OCI-LY1 (cell line): Measurements from ENCODE around the gene KRT80.

Source experiments
- H2AFZ ChIP-seq: fragments of 200-600 bp; sonication (generic), shearing (Covaris generic); 2 replicates; pipeline ENCODE4 v1.6.0; 2014; ENCODE audit warnings: antibody characterized with exemption, mild to moderate bottlenecking, low read length
- H3F3A ChIP-seq: fragments of 200-600 bp; sonication (generic), shearing (Covaris generic); 2 replicates; pipeline ENCODE4 v1.6.0; 2014; ENCODE audit warnings: mild to moderate bottlenecking, antibody characterized with exemption, low read length, moderate library complexity; ENCODE audit not compliant: insufficient read depth
- H3K27ac ChIP-seq: fragments of 200-600 bp; sonication (generic); 2 replicates; pipeline ENCODE4 v1.5.1; 2014; ENCODE audit warnings: low read length, mixed run types, mild to moderate bottlenecking, low read depth; ENCODE audit not compliant: poor library complexity, severe bottlenecking
- H3K27me3 ChIP-seq: fragments of 200-600 bp; sonication (generic); 2 replicates; pipeline ENCODE4 v1.6.0; 2014; ENCODE audit warnings: antibody characterized with exemption, mild to moderate bottlenecking, low read length, moderate library complexity; ENCODE audit not compliant: insufficient read depth
- H3K36me3 ChIP-seq: fragments of 200-600 bp; sonication (generic); 2 replicates; pipeline ENCODE4 v1.6.1; 2014; ENCODE audit warnings: mild to moderate bottlenecking, antibody characterized with exemption, low read length, moderate library complexity, mixed read lengths; ENCODE audit not compliant: insufficient read depth
- H3K4me1 ChIP-seq: fragments of 200-600 bp; sonication (generic); 2 replicates; pipeline ENCODE4 v1.5.1; 2014; ENCODE audit warnings: mild to moderate bottlenecking, low read length, moderate library complexity; ENCODE audit not compliant: insufficient read depth, severe bottlenecking
- H3K4me2 ChIP-seq: fragments of 200-600 bp; sonication (generic), shearing (Covaris generic); 2 replicates; pipeline ENCODE4 v1.6.1; 2014; ENCODE audit warnings: low read length
- H3K4me3 ChIP-seq: fragments of 200-600 bp; sonication (generic); 2 replicates; pipeline ENCODE4 v1.5.1; 2014; ENCODE audit warnings: low read length, low read depth, mild to moderate bottlenecking, mixed read lengths; ENCODE audit not compliant: poor library complexity, severe bottlenecking
- H3K79me2 ChIP-seq: fragments of 200-600 bp; shearing (Covaris generic); 2 replicates; pipeline ENCODE4 v1.6.1; 2016; ENCODE audit warnings: mixed run types, low read length, mixed read lengths; ENCODE audit not compliant: insufficient read depth
- H3K9ac ChIP-seq: fragments of 200-600 bp; sonication (generic), shearing (Covaris generic); 2 replicates; pipeline ENCODE4 v1.6.1; 2014; ENCODE audit warnings: mild to moderate bottlenecking, low read length, mixed read lengths
- H3K9me2 ChIP-seq: fragments of 200-600 bp; sonication (generic), shearing (Covaris generic); 2 replicates; pipeline ENCODE4 v1.6.1; 2014; ENCODE audit warnings: low read depth, mild to moderate bottlenecking, low read length, mixed read lengths
- H3K9me3 ChIP-seq: fragments of 200-600 bp; shearing (Covaris generic); 2 replicates; pipeline ENCODE4 v1.6.1; 2014; ENCODE audit warnings: low read length, mixed read lengths
- H4K20me1 ChIP-seq: fragments of 200-600 bp; sonication (generic), shearing (Covaris generic); 2 replicates; pipeline ENCODE4 v1.6.0; 2016; ENCODE audit warnings: mild to moderate bottlenecking, low read length; ENCODE audit not compliant: insufficient read depth
- EZH2 ChIP-seq: fragments of 200-600 bp; sonication (generic), shearing (Covaris generic); IDR thresholded peaks from 2 replicates; pipeline ENCODE4 v1.8.0; 2017; ENCODE audit warnings: borderline replicate concordance, mixed run types, mild to moderate bottlenecking, antibody characterized with exemption, low read length, moderate library complexity, mixed read lengths
- TF ChIP-seq, protein P1 (sequence below): fragments of 200-600 bp; sonication (generic), shearing (Covaris generic); IDR thresholded peaks from 2 replicates; pipeline ENCODE4 v1.5.1; 2017; ENCODE audit warnings: mild to moderate bottlenecking, antibody characterized with exemption, low read length, moderate library complexity, mixed read lengths

The KRT80 gene

DNA sequence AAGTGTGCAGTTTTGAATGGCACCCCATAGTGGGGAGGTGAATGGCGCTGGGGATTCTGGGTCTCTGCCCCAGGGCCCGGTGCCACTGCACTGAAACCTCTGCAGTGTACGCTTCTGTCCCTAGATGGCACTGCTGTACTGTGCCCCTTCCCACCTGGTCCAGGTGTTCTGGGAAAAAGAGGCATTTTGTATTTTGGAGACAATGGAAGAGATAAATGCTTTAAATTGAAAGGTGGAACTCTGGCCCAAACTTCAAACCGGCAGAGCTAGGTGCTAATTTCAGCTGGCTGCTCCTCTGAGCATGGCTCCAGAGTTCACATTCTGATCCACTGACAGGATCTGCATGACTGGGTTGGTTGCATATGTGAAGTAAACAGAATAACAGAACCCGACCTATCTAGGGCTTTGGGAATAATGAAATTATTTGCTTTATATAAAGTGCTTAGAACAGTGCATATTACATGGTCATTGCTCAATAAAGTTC, 52.2 kb downstream of the KRT80 start:
- TF ChIP-seq, protein P1, sequence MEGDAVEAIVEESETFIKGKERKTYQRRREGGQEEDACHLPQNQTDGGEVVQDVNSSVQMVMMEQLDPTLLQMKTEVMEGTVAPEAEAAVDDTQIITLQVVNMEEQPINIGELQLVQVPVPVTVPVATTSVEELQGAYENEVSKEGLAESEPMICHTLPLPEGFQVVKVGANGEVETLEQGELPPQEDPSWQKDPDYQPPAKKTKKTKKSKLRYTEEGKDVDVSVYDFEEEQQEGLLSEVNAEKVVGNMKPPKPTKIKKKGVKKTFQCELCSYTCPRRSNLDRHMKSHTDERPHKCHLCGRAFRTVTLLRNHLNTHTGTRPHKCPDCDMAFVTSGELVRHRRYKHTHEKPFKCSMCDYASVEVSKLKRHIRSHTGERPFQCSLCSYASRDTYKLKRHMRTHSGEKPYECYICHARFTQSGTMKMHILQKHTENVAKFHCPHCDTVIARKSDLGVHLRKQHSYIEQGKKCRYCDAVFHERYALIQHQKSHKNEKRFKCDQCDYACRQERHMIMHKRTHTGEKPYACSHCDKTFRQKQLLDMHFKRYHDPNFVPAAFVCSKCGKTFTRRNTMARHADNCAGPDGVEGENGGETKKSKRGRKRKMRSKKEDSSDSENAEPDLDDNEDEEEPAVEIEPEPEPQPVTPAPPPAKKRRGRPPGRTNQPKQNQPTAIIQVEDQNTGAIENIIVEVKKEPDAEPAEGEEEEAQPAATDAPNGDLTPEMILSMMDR, result peak; percentile 97
- TF ChIP-seq EZH2, result no peak
- Histone ChIP-seq H3K27me3 (peaks cover 8% of the 10 kb centered on the region; the same call in 1 of the 2 replicates), H3K4me1 (peaks cover 4% of the 10 kb centered on the region), H3K4me2 (no peak overlapping the region), H3K9me3 (no peaks in the 10 kb centered on the region), H3K36me3 (no peaks in the 10 kb centered on the region), H2AFZ (no peak overlapping the region), H4K20me1 (no peaks in the 10 kb centered on the region), H3K9me2 (no peaks in the 10 kb centered on the region), H3K4me3 (no peak overlapping the region), H3K79me2 (no peaks in the 10 kb centered on the region), H3F3A (no peaks in the 10 kb centered on the region), H3K9ac (no peak overlapping the region), H3K27ac (no peak overlapping the region)

DNA sequence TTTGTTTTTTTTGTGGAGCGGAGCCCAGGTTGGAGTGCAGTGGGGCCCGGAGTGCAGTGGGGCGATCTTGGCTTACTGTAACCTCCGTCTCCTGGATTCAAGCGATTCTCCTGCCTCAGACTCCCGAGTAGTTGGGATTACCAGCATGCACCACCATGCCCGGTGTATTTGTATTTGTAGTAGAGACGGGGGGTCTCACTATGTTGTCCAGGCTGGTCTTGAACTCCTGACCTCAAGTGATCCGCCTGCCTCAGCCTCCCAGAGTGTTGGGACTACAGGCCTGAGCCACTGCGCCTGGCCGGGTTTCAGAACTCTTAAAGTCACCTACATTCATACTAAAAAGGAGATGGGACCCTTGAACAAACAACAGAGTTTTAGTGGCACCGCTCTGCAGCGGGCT, 52.7 kb downstream of the KRT80 start:
- Histone ChIP-seq H3F3A (no peaks in the 10 kb centered on the region), H3K36me3 (no peaks in the 10 kb centered on the region), H3K79me2 (no peaks in the 10 kb centered on the region), H3K4me1 (peaks cover 4% of the 10 kb centered on the region), H3K9me3 (no peaks in the 10 kb centered on the region), H3K4me3 (no peak overlapping the region), H3K9ac (no peak overlapping the region), H3K27me3 (peaks cover 8% of the 10 kb centered on the region; the same call in 1 of the 2 replicates), H3K27ac (no peak overlapping the region), H3K4me2 (no peak overlapping the region), H3K9me2 (no peaks in the 10 kb centered on the region), H2AFZ (no peak overlapping the region), H4K20me1 (no peaks in the 10 kb centered on the region)
- no peak for TF ChIP-seq EZH2

DNA sequence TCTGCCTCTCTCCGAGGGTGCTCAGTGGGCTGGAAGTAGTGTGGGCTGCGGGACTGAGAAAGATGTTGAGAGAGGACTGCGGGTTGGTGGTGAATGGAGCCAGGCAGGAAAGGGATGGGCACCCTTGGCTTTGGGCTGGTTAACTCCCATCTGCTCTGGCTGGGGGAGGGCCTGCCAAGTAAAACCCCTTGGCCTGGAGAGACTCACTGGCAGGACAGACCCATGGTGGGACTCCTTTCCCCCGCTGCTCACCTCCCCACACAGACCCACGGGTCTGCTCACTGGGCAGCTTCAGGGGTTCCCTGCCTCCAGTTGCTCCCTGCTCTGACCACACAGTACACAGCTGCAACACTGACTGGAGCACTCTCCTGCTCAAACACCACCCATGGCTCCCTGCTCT, 54.1 kb downstream of the KRT80 start:
- H3K9me2 ChIP-seq, result no peaks in the 10 kb centered on the region
- peaks cover 4% of the 10 kb centered on the region for H3K4me1 ChIP-seq
- TF ChIP-seq, protein P1, result no peak
- TF ChIP-seq EZH2, result no peak
- H3K79me2 ChIP-seq, result no peaks in the 10 kb centered on the region
- H3K4me2 ChIP-seq, result no peak overlapping the region
- H3F3A ChIP-seq, result no peaks in the 10 kb centered on the region
- no peak overlapping the region for H3K9ac ChIP-seq
- H2AFZ ChIP-seq, result no peak overlapping the region
- no peak overlapping the region for H3K4me3 ChIP-seq
- peaks cover 8% of the 10 kb centered on the region; the same call in 1 of the 2 replicates for H3K27me3 ChIP-seq
- no peak overlapping the region for H3K27ac ChIP-seq
- no peaks in the 10 kb centered on the region for H4K20me1 ChIP-seq
- H3K36me3 ChIP-seq, result no peaks in the 10 kb centered on the region
- H3K9me3 ChIP-seq, result no peaks in the 10 kb centered on the region

DNA sequence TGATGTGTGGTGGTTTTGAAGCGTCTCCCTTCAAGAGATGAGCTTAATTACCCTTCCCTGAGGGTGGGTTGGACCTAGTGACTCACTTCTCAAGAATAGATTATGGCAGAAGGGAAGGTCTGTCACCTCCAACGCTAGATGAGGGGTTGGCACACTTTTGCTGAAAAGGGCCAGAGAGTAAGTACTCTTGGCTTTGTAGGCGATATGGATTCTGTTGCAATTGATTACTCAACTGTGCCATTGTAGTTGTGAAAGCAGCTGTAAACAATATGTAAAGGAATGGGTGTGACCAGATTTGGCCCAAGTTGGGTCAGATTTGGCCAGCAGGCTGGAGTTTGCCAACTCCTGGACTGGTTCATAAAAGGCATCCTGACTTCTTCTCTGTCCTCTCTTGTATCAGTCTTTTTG, 59.1 kb downstream of the KRT80 start:
- TF ChIP-seq, protein P1, result no peak
- no peak for TF ChIP-seq EZH2
- no peak overlapping the region for H3K4me2 ChIP-seq
- H4K20me1 ChIP-seq, result no peaks in the 10 kb centered on the region

More for the DNA sequence above, 59.1 kb downstream of the KRT80 start:
- Histone ChIP-seq H3K9me3 (no peaks in the 10 kb centered on the region), H3F3A (no peaks in the 10 kb centered on the region), H3K27ac (no peak overlapping the region), H2AFZ (no peak overlapping the region), H3K27me3 (0 out of 2 replicates have a peak, but pooled peaks cover 8% of the 10 kb centered on the region), H3K9ac (no peak overlapping the region), H3K4me3 (no peak overlapping the region), H3K4me1 (no peaks in the 10 kb centered on the region), H3K79me2 (no peaks in the 10 kb centered on the region), H3K36me3 (no peaks in the 10 kb centered on the region), H3K9me2 (no peaks in the 10 kb centered on the region)
